ENCODE results near the gene RECK.
"Not testable (repeated sequence)": the region's sequence is repeated elsewhere in the genome, so short reads cannot be mapped to it uniquely, and the experiment has no call there.

DNA sequence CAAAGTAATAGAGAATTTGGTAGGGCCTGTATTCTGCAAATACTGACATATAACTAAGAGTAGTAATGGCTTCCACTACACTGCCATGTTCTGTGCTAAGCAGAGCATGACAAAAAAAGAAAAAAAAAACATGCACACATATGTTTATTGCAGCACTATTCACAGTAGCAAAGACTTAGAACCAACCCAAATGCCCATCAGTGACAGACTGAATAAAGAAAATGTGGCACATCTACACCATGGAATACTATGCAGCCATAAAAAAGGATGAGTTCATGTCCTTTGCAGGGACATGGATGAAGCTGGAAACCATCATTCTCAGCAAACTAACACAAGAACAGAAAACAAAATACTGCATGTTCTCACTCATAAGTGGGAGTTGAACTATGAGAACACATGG lies 50.3 kb downstream of the RECK start:
- TF ChIP-seq, protein P1, sequence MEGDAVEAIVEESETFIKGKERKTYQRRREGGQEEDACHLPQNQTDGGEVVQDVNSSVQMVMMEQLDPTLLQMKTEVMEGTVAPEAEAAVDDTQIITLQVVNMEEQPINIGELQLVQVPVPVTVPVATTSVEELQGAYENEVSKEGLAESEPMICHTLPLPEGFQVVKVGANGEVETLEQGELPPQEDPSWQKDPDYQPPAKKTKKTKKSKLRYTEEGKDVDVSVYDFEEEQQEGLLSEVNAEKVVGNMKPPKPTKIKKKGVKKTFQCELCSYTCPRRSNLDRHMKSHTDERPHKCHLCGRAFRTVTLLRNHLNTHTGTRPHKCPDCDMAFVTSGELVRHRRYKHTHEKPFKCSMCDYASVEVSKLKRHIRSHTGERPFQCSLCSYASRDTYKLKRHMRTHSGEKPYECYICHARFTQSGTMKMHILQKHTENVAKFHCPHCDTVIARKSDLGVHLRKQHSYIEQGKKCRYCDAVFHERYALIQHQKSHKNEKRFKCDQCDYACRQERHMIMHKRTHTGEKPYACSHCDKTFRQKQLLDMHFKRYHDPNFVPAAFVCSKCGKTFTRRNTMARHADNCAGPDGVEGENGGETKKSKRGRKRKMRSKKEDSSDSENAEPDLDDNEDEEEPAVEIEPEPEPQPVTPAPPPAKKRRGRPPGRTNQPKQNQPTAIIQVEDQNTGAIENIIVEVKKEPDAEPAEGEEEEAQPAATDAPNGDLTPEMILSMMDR (IDR thresholded peaks at IDR 0.05), result not testable (repeated sequence)
- not testable (repeated sequence) for TF ChIP-seq EP300, POLR2A (IDR thresholded peaks at IDR 0.05)

Measured in tibial nerve (tissue), 4 donors.